Inflammatory macrophage (primary cell): ENCODE results near the gene PTN.

Experiments used
- DNase-seq, 2 donors: peaks; one replicate each; pipeline ENCODE4 v3.0.0-alpha.2; 2020 to 2022
- total RNA-seq, 18 experiments: gene quantifications; one replicate each; lab custom pipeline; 2026; ENCODE audit warnings: mixed read lengths in 6 of 18, inconsistent platforms in 2 of 18; lab: John Stamatoyannopoulos, UW

Gene PTN, protein sequence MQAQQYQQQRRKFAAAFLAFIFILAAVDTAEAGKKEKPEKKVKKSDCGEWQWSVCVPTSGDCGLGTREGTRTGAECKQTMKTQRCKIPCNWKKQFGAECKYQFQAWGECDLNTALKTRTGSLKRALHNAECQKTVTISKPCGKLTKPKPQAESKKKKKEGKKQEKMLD
- total RNA-seq: 0 to 0.16 (median 0.02) reads per million in 18 experiments

DNA sequence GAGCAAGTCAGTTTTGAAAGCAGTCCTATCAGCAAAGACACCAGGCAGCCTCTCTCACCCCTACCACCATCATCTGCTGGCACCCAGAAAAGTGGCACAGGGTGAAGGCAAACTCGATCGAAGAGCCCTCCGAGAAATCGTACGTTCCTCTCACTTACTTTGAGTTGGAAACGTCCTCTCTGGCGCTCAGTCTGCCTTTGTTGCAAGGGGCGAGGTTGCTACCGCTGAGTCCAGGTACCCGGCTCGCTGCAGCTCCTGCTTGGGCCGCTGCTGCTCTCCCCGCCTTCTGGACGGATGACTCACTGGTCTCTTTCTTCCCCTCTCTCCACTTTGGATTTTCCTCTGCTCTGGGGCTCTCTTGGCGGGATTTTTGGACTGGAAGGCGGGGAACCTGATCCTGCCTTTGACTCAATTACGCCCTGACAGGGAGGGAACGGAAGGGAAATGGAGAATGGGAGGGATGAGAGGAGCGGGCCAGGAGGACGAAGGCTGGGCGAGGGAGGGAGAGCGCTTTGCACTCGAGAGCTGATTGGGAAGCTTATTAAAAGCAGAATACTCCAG lies at the start of gene PTN:
TSS of gene PTN (minus strand) at position 453 of the 561 bp plus-strand sequence. CDS start 88,760 bp downstream, outside the sequence.
- no peak for DNase-seq

DNA sequence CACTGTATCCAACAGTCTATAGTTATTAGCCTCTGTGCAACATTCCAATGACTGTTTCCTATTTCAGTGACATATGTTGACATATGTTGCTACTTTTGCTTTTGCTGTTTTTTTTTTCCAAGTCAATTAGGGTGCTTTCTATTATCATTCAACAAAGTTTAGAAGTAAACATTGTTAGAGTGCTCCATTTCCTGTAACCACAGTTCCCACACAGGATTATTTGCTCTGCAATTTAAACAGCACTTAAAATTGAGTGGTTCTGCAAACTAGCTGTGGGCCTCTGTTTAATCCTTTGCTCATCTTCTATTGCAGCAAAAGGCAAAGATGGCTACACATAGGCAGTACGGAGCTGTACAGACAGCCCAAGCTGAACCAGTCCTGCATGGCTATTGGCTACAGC lies 46.5 kb upstream of the PTN start:
- no peak for DNase-seq

DNA sequence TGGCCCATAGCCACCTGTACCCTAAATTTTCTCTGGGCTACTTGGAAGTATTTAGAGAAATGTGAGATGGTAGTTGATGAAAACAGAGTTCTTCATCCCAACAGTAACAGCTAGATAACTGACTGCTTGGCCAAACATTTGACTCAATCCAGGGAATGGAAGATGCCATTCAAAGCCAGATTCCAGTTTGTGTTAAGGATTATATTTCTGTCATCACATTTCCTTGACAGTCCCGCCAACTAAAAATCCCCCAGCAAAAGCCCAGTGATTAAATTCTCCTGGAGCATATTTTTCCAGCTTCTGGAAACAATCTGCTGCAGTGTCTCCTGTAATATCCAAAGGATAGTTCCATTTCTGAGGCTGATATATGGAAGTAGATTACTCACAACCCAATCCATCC lies 45.4 kb upstream of the PTN start:
- DNase-seq: no peak

DNA sequence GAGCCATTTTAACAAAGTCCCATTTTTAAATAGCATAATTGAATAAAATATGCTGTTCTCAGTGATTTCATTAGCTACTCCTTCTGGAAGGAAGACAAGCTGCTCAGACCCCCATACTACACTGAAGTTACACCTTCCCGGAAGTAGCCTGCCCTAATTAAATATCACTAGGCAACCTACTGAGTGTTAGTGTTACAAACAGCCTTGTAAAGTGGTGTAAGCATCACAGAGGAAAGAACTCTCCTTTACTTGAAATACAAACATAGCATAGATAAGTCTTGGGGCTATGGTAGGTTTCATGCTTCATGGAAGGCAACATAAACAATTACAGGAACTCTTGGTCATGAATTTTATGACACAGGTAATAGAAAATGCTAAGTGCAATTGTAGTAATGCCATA lies 43.4 kb upstream of the PTN start:
- DNase-seq: no peak

DNA sequence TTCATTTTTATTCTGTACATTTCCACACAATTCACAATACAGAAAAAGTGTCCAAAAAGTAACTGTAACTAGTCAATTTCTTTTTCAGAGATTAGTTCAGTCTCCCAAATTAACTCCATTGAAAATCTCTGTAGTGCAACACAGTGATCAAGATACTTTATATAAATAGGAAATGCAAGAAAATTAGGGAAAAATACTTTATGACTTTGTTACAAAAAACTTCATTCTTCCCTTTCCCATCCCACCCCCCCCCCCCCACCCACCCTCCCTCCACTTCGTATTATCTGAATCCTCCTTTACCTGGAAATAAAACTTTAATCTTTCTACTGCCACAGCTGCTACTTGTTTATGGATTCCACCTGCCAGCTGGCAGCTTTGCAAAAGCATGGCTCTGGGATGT lies 37.5 kb upstream of the PTN start:
- DNase-seq: no peak

DNA sequence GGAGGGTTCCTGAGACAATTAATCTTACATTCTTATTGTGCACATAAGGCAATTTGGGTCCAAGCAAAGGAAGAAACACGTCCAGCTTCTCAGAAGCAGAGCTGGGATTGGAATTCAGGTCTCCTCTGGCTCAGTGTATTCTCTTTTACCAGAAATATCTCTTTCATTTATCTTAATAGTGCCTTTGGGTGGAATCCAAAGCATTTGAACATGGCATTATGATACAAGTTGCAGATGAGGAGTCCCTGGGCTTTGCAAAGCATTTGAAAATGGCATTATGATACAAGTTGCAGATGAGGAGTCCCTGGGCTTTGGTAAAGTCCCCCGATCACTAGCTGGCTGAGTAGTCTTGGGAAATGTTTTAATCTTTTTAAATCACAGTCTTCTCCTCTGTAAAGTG lies 30.0 kb upstream of the PTN start:
- DNase-seq: no peak

DNA sequence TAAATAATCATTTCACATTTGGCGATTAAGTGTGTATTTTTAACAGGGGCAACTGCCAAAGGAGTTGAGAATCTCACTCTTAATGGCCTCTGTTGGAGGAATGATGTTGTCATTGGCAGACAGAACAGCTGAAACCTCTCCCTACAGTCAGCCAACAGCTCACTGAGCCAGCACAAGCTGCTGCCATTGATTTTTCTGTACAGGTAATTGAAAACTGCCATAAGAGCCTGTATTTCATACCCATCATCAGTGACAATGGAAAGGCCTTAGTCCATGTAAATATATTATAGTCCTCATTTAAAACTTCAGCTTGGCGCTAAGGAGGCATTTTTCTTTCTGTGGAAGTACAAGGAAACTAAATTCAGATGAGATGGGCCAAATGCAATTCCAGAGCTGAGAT lies 28.1 kb upstream of the PTN start:
- no peak for DNase-seq

DNA sequence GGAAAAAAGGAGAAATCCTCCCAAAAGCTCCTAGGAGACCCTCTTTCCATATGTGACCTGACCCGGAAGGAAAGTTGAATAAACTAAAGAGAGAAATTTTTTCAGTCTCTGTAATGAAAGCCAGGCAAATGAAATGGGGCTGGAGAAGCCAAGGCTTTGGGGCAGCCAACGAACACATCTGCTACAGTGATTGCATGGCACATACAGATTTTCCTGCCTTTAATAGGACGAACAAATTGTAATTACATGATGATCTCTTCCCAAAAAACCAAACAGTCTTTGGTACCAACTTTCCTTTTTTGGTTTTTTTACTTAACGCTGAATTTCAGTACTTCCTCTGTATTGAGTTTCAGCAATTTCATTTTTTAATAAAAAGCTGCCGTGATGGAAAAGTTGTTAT lies 23.5 kb upstream of the PTN start:
- DNase-seq: no peak

DNA sequence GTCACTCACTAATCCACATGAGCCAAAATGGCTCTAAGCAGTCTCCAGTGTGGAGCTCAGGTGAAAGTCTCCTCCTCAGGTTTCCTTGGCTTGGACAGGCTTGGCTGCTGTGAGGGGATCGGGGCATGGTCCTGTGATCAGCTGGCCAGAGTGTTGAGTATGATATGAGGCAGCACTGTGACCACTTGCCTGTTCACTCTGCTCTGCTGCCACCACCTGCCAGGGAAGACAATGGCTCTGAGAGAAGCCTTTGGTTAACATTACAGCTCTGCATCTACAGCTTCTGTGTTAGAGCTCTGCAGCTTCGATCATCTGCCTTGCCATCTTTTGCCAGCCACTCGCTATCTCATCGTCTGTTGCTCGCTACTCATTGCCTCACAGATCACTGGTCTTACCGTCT lies 20.1 kb upstream of the PTN start:
- no peak for DNase-seq

DNA sequence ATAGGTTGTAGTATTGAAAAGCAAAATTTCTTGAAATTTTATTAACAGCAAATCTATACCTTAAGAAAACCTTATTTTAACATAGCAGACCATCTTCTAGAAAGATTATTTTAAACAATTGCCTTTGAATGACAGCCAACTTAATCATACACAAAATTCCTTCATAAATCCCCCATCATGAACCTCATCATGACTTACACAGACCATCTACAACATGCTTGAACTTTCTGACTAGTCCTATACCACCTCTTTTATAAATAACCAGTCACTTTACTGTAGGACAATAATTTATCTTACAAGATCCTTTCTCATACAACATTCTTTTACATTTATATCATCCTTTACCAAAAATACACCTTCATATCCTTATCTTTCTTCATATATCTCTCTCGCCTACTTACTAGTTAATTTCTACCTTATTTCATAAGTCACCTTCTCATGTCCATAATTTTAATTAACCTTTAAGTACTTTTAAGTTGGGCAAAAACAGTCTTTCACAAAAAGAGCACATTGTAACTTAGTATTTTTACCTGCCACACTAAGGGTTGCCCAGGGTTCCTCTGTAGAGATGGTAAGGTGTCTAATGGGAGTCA lies 16.6 kb upstream of the PTN start:
- DNase-seq: no peak

DNA sequence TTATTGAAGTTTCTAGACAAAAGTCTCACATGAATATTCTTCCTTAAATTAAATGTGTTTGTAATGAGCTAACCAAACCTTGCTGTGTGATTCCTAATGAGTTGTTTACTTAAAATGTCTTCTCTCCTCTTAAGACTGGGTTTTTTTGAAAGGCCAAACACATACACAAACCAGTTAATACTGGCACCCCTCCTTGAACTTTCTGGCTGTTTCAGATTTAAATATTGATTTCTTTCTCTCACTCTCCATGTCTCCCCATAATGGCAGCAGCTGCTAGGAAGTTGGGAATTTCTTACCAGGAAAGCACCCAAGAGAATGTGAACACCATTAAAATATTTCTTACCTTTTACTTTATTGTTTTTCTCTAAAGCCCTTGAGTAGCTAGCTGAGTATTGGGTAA lies 11.4 kb upstream of the PTN start:
- DNase-seq: no peak

DNA sequence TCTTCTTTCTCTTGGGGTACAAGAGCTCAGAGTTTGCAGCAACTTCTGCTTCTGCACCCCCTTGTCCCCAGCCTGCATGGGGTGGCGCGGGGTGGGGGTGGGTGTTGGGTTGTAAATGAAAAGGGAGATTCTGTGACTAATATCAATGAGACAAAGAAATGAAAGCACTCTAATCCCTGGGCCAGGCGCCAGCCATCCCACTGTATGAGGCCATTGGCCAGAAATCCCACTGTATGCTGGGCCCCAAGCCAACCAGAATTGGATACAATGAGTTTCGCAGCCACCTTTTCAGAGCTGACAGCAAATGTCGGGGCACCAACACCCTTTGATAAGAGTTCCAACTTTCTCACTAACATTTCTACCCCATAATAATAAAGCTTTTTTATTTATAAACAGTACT lies 10.9 kb upstream of the PTN start:
- DNase-seq: no peak

DNA sequence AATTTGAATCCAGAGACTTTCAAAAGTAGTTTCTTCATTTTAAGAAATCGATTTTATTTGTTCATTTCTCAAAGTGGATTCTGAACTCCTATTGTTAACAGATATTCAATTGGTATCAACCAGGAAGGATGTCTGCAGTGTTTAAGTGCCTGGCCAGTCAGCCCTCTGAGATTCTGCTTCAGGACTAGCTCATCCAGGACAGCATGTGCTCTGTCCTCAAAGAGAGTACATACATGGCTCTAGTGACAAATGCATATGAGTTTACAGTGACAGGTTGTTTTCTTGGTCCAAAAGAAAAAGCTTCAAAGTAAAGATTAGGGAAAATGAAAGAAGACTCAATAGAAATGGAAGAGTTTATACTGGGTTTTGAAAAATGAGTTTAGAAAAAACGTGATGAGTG lies 8.4 kb upstream of the PTN start:
- no peak for DNase-seq

DNA sequence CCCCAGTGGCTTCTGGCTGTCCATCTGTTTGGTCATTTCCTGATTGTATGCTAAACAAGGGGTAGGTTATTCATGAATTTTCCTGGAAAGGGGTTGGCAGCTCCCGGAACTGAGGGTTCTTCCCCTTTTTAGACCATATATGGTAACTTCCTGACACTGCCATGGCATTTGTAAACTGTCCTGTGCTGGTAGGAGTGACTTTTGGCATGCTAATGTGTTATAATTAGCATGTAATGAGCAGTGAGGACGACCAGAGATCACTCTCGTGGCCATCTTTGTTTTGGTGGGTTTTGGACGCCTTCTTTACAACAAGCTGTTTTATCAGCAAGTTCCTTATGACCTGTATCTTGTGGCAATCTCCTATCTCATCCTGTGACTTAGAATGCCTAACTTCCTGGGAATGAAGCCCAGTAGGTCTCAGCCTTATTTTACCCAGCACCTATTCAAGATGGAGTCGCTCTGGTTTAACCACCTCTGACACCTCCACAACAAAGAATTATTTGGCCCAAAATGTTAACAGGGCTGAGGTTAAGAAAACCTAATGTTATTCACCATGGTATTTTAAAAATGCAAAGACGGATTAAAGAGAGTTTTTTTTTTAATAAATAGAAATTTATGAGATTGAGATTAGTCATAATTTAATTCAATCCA lies 2.4 kb upstream of the PTN start:
- no peak for DNase-seq

DNA sequence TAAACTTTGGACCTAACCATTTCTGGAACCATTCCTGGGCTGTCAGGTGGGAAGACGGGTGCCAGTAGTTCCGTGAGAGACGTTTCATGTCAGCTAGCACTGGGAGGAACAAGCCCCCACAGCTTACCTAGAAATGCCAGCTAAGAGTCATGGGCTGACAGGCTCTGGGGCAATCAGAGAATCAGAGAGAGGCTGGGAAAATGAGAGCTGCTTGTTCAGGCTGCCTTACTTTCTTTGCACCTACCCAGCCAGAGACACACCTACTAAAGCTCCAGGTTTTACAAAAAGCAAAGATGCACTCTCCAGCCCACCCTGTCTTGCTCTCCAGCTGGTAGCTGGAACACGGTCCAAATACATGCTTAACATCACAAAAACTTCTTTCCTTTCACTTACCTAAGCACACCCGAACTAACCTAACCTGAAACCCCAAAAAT lies 688 bp downstream of the PTN start:
- no peak for DNase-seq

DNA sequence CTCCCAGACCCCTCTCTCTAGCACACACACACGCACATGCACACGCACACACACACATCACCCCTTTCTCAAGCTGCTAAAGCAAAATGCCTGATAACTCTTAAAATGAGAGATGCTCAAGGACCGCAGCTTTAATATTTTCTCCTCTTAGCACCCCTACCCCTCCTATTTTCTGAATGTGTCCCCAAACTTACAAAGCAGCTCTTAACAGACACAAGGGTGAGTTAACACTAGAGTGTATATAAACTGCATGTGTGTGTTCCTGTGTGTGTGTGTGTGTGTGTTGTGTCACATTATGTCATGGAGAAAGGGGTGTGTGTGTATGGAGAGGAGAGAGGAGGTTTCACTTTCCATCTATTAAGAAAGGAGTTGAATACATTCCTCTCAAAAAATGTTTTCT lies 1.3 kb downstream of the PTN start:
- DNase-seq: no peak

DNA sequence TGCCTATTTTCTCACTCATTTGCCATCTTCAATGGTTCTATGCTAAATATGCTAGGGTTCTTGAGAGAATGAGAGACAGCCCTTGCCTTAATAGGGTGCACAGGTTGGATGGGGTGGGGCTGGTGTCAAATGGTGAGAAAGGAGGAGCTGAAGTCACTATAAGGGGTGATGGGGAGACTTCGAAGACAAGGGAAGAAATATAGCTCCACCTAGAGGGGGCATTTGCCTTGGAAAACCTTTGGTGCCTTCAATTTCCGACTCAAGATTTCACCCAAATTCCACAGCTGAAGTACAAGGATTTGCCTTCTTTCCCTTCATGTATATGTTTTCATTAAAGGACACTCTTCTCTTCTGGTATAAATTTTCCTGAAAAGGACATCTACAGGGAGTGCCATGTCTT lies 5.6 kb downstream of the PTN start:
- no peak for DNase-seq

DNA sequence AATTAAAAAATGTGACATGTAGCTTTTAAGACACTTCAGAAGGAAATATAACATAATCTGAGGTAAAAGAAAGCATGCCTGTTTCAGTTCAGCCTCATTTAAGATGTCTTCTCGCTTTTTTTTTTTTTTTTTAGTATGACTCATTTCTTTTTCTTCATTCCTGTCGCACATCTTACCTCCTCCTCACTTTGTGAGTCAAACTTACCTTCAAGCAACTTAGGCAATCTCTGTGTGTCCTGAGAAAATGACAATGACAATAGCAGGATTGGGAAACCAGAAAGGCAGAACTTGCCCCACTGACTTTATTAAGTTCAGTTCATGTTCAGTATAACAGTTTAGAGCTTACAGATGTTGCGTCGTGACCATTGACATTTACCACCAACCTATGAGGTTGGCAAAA lies 7.7 kb downstream of the PTN start:
- no peak for DNase-seq

DNA sequence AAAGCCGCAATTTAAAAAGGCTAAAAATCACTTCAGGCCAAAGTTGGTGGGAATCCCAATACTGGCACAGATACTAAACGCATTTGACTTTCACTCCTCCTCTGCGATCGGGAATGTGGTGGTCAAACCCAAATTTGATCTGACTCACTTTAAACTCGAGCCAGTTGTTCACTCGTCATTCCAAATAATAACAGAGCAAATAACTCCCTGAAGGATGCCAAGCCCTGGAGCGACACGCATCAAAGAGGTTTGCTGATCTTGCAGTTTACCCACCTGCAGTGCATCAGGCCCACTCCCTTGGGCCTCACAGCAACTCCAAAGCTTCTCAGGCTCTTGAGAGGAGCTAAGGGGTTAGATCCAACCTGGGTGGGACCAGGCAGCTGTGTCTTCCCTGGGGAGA lies 12.2 kb downstream of the PTN start:
- DNase-seq: no peak

DNA sequence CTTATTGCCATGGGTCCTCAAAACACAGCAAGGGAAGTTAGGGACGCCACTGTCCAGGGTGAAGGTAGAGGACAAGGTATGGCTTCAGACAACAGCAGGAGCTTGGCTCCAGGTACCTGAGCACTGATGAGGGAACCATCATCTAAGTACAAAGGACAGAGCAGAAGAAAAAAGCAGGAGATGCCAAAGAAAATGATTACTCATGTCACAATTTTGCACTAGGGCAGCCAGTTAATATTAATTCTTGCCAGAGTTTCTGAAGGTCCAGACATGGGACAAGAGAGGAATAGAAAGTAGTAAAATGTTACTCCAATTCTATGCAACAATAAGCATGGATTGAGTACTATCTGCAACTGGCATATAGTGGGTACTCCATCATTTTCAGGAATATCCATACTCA lies 14.1 kb downstream of the PTN start:
- DNase-seq: no peak

DNA sequence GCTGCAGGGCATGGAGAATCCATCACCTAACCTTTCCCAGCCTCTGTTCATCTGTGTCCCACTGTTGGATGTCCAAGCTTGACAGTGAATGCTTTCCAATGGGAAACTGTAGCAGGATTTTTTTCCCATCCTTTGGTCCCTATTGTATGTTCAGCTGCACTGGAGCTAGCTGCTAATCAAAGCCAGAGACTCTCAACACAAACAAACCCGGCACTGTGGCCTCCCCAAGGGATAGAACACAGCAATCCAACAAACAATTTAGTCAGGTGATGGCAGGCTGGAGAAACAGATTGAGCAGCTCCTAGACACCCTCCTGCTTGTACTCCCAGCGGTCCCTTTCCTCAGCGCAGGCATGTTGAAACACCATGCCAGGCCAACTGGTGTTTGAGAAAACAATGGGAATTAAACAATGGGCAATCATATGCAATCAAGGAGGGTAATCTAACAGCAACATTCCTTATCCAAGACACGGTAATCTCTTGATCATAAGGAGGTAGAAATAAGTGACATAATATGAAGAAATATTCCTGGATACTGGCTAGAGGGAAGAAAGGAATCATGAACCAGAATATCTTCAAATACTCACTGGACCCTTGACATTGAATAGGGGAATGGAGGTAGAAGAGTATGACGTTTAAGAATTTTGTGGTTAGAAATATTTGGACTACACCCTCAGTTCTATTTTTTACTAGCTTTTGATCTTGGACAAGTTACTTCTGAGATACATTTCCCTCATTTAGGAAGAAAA lies 15.0 kb downstream of the PTN start:
- DNase-seq: no peak

DNA sequence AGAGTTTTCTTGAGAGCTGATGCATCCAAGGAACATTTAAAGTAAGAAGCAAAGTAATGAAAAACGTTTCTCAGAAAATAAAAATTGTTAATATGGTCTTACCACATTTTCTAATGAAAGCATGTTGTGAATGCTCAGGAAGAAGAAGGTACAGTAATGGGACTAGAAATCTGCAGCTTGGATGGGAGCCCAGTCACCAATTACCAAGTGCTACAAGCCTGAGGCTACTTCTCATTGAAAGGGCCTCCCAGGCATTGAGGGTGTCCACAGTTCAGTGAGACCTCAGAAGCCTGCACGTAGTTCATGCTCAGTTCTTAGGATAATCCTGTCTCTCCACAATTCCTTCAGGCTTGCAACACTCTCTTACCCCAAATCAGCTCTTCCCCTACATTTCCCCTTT lies 17.6 kb downstream of the PTN start:
- DNase-seq: no peak
